Activated effector memory CD4-positive, alpha-beta T cell treated with anti-CD3 and anti-CD28 coated beads, Interleukin-2, amount 50 U/mL, for 16 hours (primary cell): ENCODE measurements around the gene SMCO4.

Experiments used
- DNase-seq: peaks from one replicate; pipeline ENCODE4 v3.0.0-alpha.2; 2020

The SMCO4 gene

GRCh38 chr11:93526641-93527583 lies 16.3 kb downstream of the SMCO4 start:
- no peak for DNase-seq

- DNase-seq: no peak
Measured at GRCh38 chr11:93526346-93526633, 16.9 kb downstream of the SMCO4 start.

- DNase-seq: no peak
Measured at GRCh38 chr11:93525601-93526345, 17.4 kb downstream of the SMCO4 start.

GRCh38 chr11:93524858-93525257 lies 18.3 kb downstream of the SMCO4 start:
- no peak for DNase-seq

- no peak for DNase-seq
Measured at GRCh38 chr11:93524173-93524536, 19.0 kb downstream of the SMCO4 start.

GRCh38 chr11:93520726-93521509 lies 22.3 kb downstream of the SMCO4 start:
- no peak for DNase-seq

- DNase-seq: no peak
Measured at GRCh38 chr11:93519179-93519578, 24.0 kb downstream of the SMCO4 start.

GRCh38 chr11:93518081-93518480 lies 25.1 kb downstream of the SMCO4 start:
- no peak for DNase-seq

GRCh38 chr11:93517611-93518010 lies 25.6 kb downstream of the SMCO4 start:
- DNase-seq: no peak

GRCh38 chr11:93517041-93517440 lies 26.1 kb downstream of the SMCO4 start:
- DNase-seq: no peak

- DNase-seq: no peak
Measured at GRCh38 chr11:93515441-93516025, 27.7 kb downstream of the SMCO4 start.

- no peak for DNase-seq
Measured at GRCh38 chr11:93514712-93515111, 28.5 kb downstream of the SMCO4 start.

GRCh38 chr11:93513772-93514171 lies 29.4 kb downstream of the SMCO4 start:
- DNase-seq: no peak

- no peak for DNase-seq
Measured at GRCh38 chr11:93512949-93513667, 30.1 kb downstream of the SMCO4 start.

- DNase-seq: no peak
Measured at GRCh38 chr11:93512073-93512475, 31.1 kb downstream of the SMCO4 start.

- no peak for DNase-seq
Measured at GRCh38 chr11:93510196-93510873, 32.9 kb downstream of the SMCO4 start.

GRCh38 chr11:93507517-93507916 lies 35.7 kb downstream of the SMCO4 start:
- DNase-seq: no peak

- no peak for DNase-seq
Measured at GRCh38 chr11:93505703-93506102, 37.5 kb downstream of the SMCO4 start.

GRCh38 chr11:93504110-93505095 lies 38.8 kb downstream of the SMCO4 start:
- DNase-seq: no peak

GRCh38 chr11:93501856-93502255 lies 41.3 kb downstream of the SMCO4 start:
- no peak for DNase-seq

- DNase-seq: no peak
Measured at GRCh38 chr11:93500759-93501158, 42.4 kb downstream of the SMCO4 start.
